GM18951 (cell line): Measurements from ENCODE around the gene NFASC.

Source experiments
- POLR2A ChIP-seq: IDR thresholded peaks from 4 replicates; pipeline ENCODE4 v1.6.1; 2011; ENCODE audit warnings: mild to moderate bottlenecking; ENCODE audit not compliant: insufficient read length, insufficient read depth; ENCODE audit errors: extremely low read depth
- in situ Hi-C: fragments of 300-500 bp; cut with MboI; formaldehyde crosslinking; loops from one replicate; pipeline ENCODE4 v1.12.0; 2022; ENCODE audit warnings: low sequenced_read_pairs, mixed read lengths, inconsistent platforms; ENCODE audit not compliant: unreplicated experiment

The NFASC gene

GRCh38 chr1:204868340-204868700, 2.3 kb upstream of the NFASC start:
- TF ChIP-seq POLR2A: no peak
- in situ Hi-C loops: no loop called here

- no peak for TF ChIP-seq POLR2A
- in situ Hi-C loops: no loop called here
Observed at GRCh38 chr1:204869097-204869496, 1.6 kb upstream of the NFASC start.

DNA sequence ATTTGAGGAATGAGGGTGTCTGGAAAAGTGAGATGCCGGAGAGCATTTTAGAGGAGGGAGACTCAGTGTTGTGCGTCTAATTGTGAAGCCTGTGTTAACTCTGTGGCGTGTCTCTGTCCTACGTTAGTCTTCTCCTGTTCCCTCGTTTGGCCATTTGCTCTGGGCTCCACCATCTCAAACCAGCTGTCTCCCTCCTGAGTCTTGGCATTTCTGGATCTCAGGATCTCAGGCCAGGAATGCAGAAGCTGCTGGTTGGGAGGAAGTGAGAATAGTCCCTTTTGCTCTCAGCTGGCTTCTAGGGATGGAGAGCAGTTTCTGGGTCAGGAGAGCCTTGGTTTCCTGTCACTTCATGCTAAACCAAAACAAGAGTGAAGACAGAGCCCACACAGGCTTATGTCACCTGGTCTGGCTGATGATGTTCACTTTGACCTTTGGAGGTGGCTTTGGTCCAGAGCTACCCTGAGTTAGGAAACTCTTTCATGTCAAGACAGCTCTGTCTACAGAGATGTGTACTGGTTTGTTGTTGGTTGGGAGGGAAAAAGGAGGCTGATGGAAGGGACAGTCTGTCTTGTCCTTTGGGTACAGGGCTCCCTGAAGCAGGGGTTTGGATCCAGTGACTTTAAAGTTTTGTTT, 859 bp downstream of the NFASC start:
- TF ChIP-seq POLR2A: no peak
- in situ Hi-C loops: no loop called here

DNA sequence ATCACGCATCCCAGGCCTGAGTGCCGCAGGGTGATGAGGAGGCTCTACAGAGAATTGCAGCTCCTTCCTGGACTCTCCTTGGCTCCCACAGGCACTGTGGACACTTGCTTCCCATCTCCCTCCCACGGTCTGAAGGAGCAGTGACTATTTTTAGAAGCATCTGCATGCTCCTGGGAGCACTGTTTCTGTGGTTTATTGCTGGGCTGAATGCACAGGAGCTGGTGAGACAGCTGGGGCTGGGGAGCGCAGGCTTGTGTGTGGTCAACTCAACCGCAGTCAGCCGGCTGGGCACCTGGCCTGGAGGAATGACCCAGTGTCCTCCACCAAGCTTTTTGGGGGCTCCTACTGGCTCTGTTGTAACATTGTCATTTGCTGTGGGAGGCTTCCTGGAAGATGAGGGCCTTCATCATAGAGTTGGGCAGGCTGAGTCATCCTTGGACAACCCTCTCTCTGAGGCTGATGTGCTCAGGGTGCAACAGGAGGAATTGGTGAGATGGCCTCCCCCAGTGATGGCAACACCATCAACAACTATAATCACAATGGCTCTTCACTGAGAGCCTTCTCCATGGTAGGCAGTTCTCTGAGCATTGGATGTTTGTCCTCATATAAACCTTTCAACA, 1.7 kb downstream of the NFASC start:
- in situ Hi-C loops: no loop called here

DNA sequence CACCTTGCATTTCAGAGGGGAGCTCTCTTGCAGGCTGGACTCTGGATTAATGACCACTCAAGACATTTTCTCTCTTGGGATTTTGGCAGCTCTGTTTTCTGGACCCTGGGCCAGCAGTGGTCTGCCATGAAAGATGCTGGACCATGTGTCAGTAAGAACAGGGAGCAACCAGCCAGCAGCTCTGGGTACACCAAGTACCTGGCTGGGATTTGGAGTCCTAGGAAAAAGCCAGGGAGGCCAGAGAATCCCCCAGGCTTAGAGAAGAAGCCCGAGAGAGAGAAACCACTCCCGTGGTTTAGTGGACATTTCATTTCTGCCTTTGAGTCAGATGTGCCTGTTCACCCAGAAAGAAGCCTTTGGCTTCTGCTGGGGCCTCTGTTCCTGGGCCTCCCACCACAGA, 2.5 kb downstream of the NFASC start:
- in situ Hi-C loops: no loop called here
- no peak for TF ChIP-seq POLR2A

More for the DNA sequence above, 1.7 kb downstream of the NFASC start:
- no peak for TF ChIP-seq POLR2A

- in situ Hi-C loops: no loop called here
Observed at GRCh38 chr1:204873714-204874113, 3.1 kb downstream of the NFASC start.

DNA sequence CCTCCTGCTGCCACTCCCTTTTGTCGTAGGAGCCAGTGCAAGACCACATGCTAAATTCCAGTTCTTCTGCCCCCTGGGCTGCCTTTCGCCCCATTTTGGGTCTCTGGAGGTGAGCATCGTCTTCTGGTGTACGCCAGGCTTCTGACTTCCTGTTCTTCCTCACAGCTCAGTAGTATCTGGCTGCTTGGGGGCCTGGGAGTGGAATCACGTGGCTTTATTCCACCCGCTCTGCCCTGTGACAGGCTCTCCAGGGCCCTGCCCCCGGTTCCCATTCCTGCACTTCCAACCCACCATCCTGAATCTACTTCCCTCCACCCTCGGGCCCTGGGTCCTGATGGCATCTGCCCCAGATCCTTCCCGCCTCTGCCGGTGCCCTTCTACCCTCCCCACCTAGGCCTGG, 3.6 kb downstream of the NFASC start:
- in situ Hi-C loops: no loop called here
- no peak for TF ChIP-seq POLR2A

More at GRCh38 chr1:204873714-204874113, 3.1 kb downstream of the NFASC start:
- no peak for TF ChIP-seq POLR2A

DNA sequence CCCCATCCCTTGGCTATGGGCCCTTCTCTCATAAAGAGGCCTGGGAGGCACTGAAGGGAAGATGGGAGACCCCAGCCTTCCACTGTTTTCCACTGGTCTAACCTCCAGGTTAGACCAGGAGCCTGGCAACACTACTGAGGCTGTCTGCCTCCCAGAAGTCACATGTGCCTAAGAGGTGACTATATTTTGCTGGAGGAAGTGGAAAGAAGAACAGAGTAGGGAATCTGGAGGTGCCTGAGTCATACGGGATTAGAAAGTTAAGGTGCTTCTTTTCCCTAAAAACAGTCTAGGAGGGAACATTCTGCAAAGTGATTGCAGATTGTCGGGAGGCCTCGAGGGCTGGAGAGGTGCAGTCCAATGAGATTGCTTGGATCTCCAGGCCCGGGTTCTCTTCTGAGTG, 4.6 kb downstream of the NFASC start:
- no peak for TF ChIP-seq POLR2A
- in situ Hi-C loops: no loop called here

DNA sequence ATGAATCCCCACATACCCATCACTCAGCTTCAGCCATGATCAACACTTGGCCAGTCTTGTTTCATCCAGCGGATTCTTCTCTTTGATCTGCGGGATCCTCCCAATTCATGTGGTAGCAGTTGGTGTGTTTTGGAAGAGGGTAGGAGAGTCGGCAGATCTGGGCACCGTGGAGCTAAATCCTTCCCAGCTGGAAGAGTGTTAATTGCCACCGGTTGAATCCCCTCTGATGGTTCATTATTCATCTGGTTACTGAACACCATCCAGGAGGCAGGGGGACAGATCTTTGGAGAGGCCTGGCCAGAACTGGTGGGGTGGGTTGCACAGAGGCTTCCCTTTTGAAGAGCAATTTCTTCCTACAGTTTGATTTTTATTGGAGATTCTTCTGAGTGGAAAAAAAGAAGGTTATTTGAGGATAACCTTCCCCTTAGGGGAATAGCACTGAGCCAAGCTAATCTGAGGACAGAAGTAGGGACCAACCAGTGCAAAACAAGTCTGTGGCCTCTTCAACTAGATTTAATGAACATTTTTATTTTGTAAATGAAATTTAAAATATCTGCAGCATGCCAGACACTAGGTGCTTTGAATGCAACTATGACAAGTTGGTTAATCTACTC, 8.1 kb downstream of the NFASC start:
- in situ Hi-C loops: no loop called here
- no peak for TF ChIP-seq POLR2A

DNA sequence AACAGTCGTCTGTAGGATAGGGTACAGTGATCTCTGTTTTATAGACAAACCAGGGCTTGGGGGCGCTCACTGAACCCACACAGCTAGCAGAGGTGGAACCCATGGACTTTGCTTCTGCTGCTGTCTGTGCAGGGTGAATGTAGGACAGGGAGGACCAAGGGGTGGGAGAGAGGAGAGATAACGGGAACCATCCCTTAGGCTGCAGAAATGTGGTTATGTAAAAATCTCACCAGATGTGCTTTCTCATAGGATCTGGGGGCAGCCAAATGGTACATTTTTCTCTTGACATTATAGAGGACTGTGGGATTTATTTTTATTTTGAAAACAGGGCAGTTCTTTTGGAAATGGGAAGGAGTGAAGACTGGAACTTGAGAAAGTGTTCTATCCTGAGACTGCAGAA, 8.7 kb downstream of the NFASC start:
- no peak for TF ChIP-seq POLR2A
- in situ Hi-C loops: no loop called here

DNA sequence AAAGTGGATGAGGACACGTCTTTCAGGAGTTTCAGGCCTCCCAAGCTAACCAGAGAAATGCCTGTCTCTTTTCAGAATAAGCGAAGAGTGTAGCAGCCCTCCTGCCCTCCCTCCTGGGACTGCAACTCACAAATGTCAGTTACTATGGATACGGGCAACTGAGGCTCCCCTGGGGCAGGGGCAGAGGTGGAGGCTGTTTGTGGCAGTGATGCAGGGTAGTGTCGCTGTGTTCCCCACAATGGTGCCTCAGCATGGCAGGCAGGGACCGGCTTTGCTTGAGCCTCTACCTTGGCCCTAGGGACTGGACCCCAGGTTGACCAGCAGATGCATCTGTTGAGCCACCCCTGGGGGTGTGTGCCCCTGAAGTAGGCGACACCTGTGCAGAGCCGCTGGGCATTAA, 10.2 kb downstream of the NFASC start:
- in situ Hi-C loops: no loop called here
- TF ChIP-seq POLR2A: no peak

- no peak for TF ChIP-seq POLR2A
- in situ Hi-C loops: no loop called here
Observed at GRCh38 chr1:204882479-204882878, 11.8 kb downstream of the NFASC start.

- TF ChIP-seq POLR2A: no peak
- in situ Hi-C loops: no loop called here
Observed at GRCh38 chr1:204883405-204883804, 12.7 kb downstream of the NFASC start.

GRCh38 chr1:204885288-204885711, 14.6 kb downstream of the NFASC start:
- TF ChIP-seq POLR2A: no peak
- in situ Hi-C loops: no loop called here
